ENCODE measurements around the gene CYGB. TPM values are rescaled to one million over a fixed set of nuclear protein-coding genes. Genes with fewer than 3 reads are reported as not detected.

The CYGB gene
- not detected for total RNA-seq

- no peak within 1 kb of the TSS for H3K27ac Mint-ChIP-seq
- no peaks in the 10 kb centered on the region for H3K4me1 Mint-ChIP-seq
- no peak for ATAC-seq (replicated peaks)
Observed at GRCh38 chr17:76537578-76538280, at the start of gene CYGB. CYGB (minus strand) TSS chr17:76537709; CDS start chr17:76537542, 167 bp downstream.

GRCh38 chr17:76586741-76587487 lies 49.4 kb upstream of the CYGB start:
- Mint-ChIP-seq H3K27me3 (peaks cover 35% of the 10 kb centered on the region), H3K4me1 (no peaks in the 10 kb centered on the region), H3K36me3 (ENCODE audit: low read depth) (peaks cover 4% of the 10 kb centered on the region), H3K27ac (no peak overlapping the region), H3K9me3 (no peaks in the 10 kb centered on the region), H3K4me3 (peak overlapping the region; percentile 18)
- ATAC-seq (replicated peaks) = no peak

More at GRCh38 chr17:76537578-76538280, at the start of gene CYGB:
- Mint-ChIP-seq H3K4me3 (no peak within 1 kb of the TSS), H3K36me3 (ENCODE audit: low read depth) (no peaks in the 10 kb centered on the region), H3K27me3 (peaks cover 28% of the 10 kb centered on the region), H3K9me3 (no peaks in the 10 kb centered on the region)

- H3K9me3 Mint-ChIP-seq = no peaks in the 10 kb centered on the region
- no peaks in the 10 kb centered on the region for H3K4me1 Mint-ChIP-seq
- peak within 1 kb of the TSS; percentile 61 for H3K4me3 Mint-ChIP-seq
- peaks cover 35% of the 10 kb centered on the region for H3K27me3 Mint-ChIP-seq
- ATAC-seq (replicated peaks) = peak; percentile 85
- H3K27ac Mint-ChIP-seq = no peak within 1 kb of the TSS
- H3K36me3 Mint-ChIP-seq (ENCODE audit: low read depth) = peaks cover 4% of the 10 kb centered on the region
Observed at GRCh38 chr17:76585649-76586593, 48.4 kb upstream of the CYGB start, which contains the start of gene ST6GALNAC2. ST6GALNAC2 (minus strand) TSS chr17:76585860; CDS start chr17:76585808, 52 bp downstream.

- Mint-ChIP-seq H3K27me3 (peaks cover 35% of the 10 kb centered on the region), H3K27ac (no peak overlapping the region), H3K36me3 (ENCODE audit: low read depth) (peaks cover 4% of the 10 kb centered on the region), H3K9me3 (no peaks in the 10 kb centered on the region), H3K4me1 (no peaks in the 10 kb centered on the region), H3K4me3 (peak overlapping the region; percentile 61)
- peak; percentile 26 for ATAC-seq (replicated peaks)
Observed at GRCh38 chr17:76585033-76585648, 47.6 kb upstream of the CYGB start.

GRCh38 chr17:76584427-76585032 lies 47.0 kb upstream of the CYGB start:
- ATAC-seq (replicated peaks) = no peak
- H3K4me3 Mint-ChIP-seq = peak overlapping the region; percentile 61
- H3K4me1 Mint-ChIP-seq = no peaks in the 10 kb centered on the region
- peaks cover 4% of the 10 kb centered on the region for H3K36me3 Mint-ChIP-seq (ENCODE audit: low read depth)
- H3K9me3 Mint-ChIP-seq = no peaks in the 10 kb centered on the region
- H3K27me3 Mint-ChIP-seq = peaks cover 31% of the 10 kb centered on the region
- H3K27ac Mint-ChIP-seq = no peak overlapping the region

GRCh38 chr17:76582660-76583059 lies 45.2 kb upstream of the CYGB start:
- Mint-ChIP-seq H3K27me3 (peaks cover 17% of the 10 kb centered on the region), H3K4me3 (no peak overlapping the region)

GRCh38 chr17:76581515-76581914 lies 44.0 kb upstream of the CYGB start:
- H3K27ac Mint-ChIP-seq = no peak overlapping the region
- H3K4me1 Mint-ChIP-seq = no peaks in the 10 kb centered on the region
- H3K36me3 Mint-ChIP-seq (ENCODE audit: low read depth) = no peaks in the 10 kb centered on the region
- ATAC-seq (replicated peaks) = no peak
- peaks cover 8% of the 10 kb centered on the region for H3K27me3 Mint-ChIP-seq
- H3K9me3 Mint-ChIP-seq = no peaks in the 10 kb centered on the region
- H3K4me3 Mint-ChIP-seq = no peak overlapping the region

More at GRCh38 chr17:76582660-76583059, 45.2 kb upstream of the CYGB start:
- Mint-ChIP-seq H3K36me3 (ENCODE audit: low read depth) (no peaks in the 10 kb centered on the region), H3K9me3 (no peaks in the 10 kb centered on the region), H3K4me1 (no peaks in the 10 kb centered on the region), H3K27ac (no peak overlapping the region)
- ATAC-seq (replicated peaks) = no peak

GRCh38 chr17:76579281-76579680 lies 41.8 kb upstream of the CYGB start:
- Mint-ChIP-seq H3K36me3 (ENCODE audit: low read depth) (no peaks in the 10 kb centered on the region), H3K27me3 (peaks cover 6% of the 10 kb centered on the region), H3K4me3 (no peak overlapping the region), H3K9me3 (no peaks in the 10 kb centered on the region), H3K27ac (no peak overlapping the region), H3K4me1 (no peaks in the 10 kb centered on the region)
- no peak for ATAC-seq (replicated peaks)

GRCh38 chr17:76578376-76578775 lies 40.9 kb upstream of the CYGB start:
- H3K27me3 Mint-ChIP-seq = peaks cover 3% of the 10 kb centered on the region

GRCh38 chr17:76577876-76578275 lies 40.4 kb upstream of the CYGB start:
- peaks cover 3% of the 10 kb centered on the region for H3K27me3 Mint-ChIP-seq
- ATAC-seq (replicated peaks) = no peak
- no peaks in the 10 kb centered on the region for H3K36me3 Mint-ChIP-seq (ENCODE audit: low read depth)
- no peak overlapping the region for H3K27ac Mint-ChIP-seq
- H3K4me1 Mint-ChIP-seq = no peaks in the 10 kb centered on the region
- no peak overlapping the region for H3K4me3 Mint-ChIP-seq
- H3K9me3 Mint-ChIP-seq = no peaks in the 10 kb centered on the region

More at GRCh38 chr17:76578376-76578775, 40.9 kb upstream of the CYGB start:
- Mint-ChIP-seq H3K36me3 (ENCODE audit: low read depth) (no peaks in the 10 kb centered on the region), H3K4me1 (no peaks in the 10 kb centered on the region), H3K27ac (no peak overlapping the region), H3K4me3 (no peak overlapping the region), H3K9me3 (no peaks in the 10 kb centered on the region)
- no peak for ATAC-seq (replicated peaks)

- no peak overlapping the region for H3K4me3 Mint-ChIP-seq
- no peaks in the 10 kb centered on the region for H3K4me1 Mint-ChIP-seq
- no peaks in the 10 kb centered on the region for H3K27me3 Mint-ChIP-seq
- H3K27ac Mint-ChIP-seq = no peak overlapping the region
- no peak for ATAC-seq (replicated peaks)
- H3K9me3 Mint-ChIP-seq = no peaks in the 10 kb centered on the region
- no peaks in the 10 kb centered on the region for H3K36me3 Mint-ChIP-seq (ENCODE audit: low read depth)
Observed at GRCh38 chr17:76576189-76576588, 38.7 kb upstream of the CYGB start.

GRCh38 chr17:76575570-76575969 lies 38.1 kb upstream of the CYGB start:
- H3K27me3 Mint-ChIP-seq = no peaks in the 10 kb centered on the region
- H3K36me3 Mint-ChIP-seq (ENCODE audit: low read depth) = no peaks in the 10 kb centered on the region
- ATAC-seq (replicated peaks) = no peak
- no peak overlapping the region for H3K27ac Mint-ChIP-seq
- no peak overlapping the region for H3K4me3 Mint-ChIP-seq
- H3K4me1 Mint-ChIP-seq = no peaks in the 10 kb centered on the region
- H3K9me3 Mint-ChIP-seq = no peaks in the 10 kb centered on the region

- Mint-ChIP-seq H3K36me3 (ENCODE audit: low read depth) (no peaks in the 10 kb centered on the region), H3K27me3 (no peaks in the 10 kb centered on the region), H3K27ac (no peak overlapping the region), H3K4me3 (no peak overlapping the region), H3K9me3 (no peaks in the 10 kb centered on the region), H3K4me1 (no peaks in the 10 kb centered on the region)
- ATAC-seq (replicated peaks) = no peak
Observed at GRCh38 chr17:76574166-76574565, 36.7 kb upstream of the CYGB start.
